Nephron progenitor cell (in vitro differentiated cells): ENCODE results near the gene PAPOLA.

Experiments used
- DNase-seq: peaks from one replicate; pipeline ENCODE4 v3.0.0; 2021
- H3K27ac Mint-ChIP-seq: 2 replicates; pipeline ENCODE4 v1.8.0; 2021; ENCODE audit warnings: mild to moderate bottlenecking, moderate library complexity, mixed read lengths
- H3K27me3 Mint-ChIP-seq: 2 replicates; pipeline ENCODE4 v1.8.0; 2021; ENCODE audit warnings: mild to moderate bottlenecking, low read depth, mixed read lengths; ENCODE audit not compliant: poor library complexity
- H3K36me3 Mint-ChIP-seq: 2 replicates; pipeline ENCODE4 v1.8.0; 2021; ENCODE audit warnings: low read depth, mixed read lengths
- H3K4me1 Mint-ChIP-seq: 2 replicates; pipeline ENCODE4 v1.8.0; 2021; ENCODE audit warnings: mixed read lengths
- H3K4me3 Mint-ChIP-seq: 2 replicates; pipeline ENCODE4 v1.8.0; 2021; ENCODE audit warnings: mild to moderate bottlenecking, moderate library complexity, mixed read lengths
- H3K9me3 Mint-ChIP-seq: 2 replicates; pipeline ENCODE4 v1.8.0; 2021; ENCODE audit warnings: mild to moderate bottlenecking, moderate library complexity, mixed read lengths
- CTCF ChIP-seq: fragments of 200-600 bp; sonication (generic); IDR thresholded peaks from 2 replicates; pipeline ENCODE4 v1.5.0; 2021; ENCODE audit warnings: antibody characterized with exemption

PAPOLA gene

GRCh38 chr14:96590190-96590864 is 88.1 kb downstream of the PAPOLA start:
- Mint-ChIP-seq H3K27ac (no peak overlapping the region), H3K4me3 (no peak overlapping the region), H3K4me1 (peaks cover 58% of the 10 kb centered on the region), H3K36me3 (no peaks in the 10 kb centered on the region), H3K9me3 (no peaks in the 10 kb centered on the region), H3K27me3 (peaks cover 15% of the 10 kb centered on the region)
- TF ChIP-seq CTCF, result no peak
- DNase-seq, result no peak

- TF ChIP-seq CTCF, result no peak
- Mint-ChIP-seq H3K27ac (no peak overlapping the region), H3K4me3 (peak overlapping the region; percentile 73), H3K4me1 (peaks cover 40% of the 10 kb centered on the region), H3K9me3 (no peaks in the 10 kb centered on the region), H3K27me3 (peaks cover 13% of the 10 kb centered on the region), H3K36me3 (no peaks in the 10 kb centered on the region)
- peak; percentile 67 for DNase-seq
Measured at GRCh38 chr14:96592591-96593386, 90.6 kb downstream of the PAPOLA start.

GRCh38 chr14:96594961-96595360 is 92.8 kb downstream of the PAPOLA start:
- no peaks in the 10 kb centered on the region for H3K36me3 Mint-ChIP-seq
- H3K27ac Mint-ChIP-seq, result no peak overlapping the region
- no peaks in the 10 kb centered on the region for H3K9me3 Mint-ChIP-seq
- no peak for TF ChIP-seq CTCF
- H3K27me3 Mint-ChIP-seq, result peaks cover 8% of the 10 kb centered on the region
- no peak for DNase-seq
- no peak overlapping the region for H3K4me3 Mint-ChIP-seq
- H3K4me1 Mint-ChIP-seq, result peaks cover 18% of the 10 kb centered on the region

- H3K4me3 Mint-ChIP-seq, result no peak overlapping the region
- no peaks in the 10 kb centered on the region for H3K9me3 Mint-ChIP-seq
- TF ChIP-seq CTCF, result no peak
- H3K27me3 Mint-ChIP-seq, result peaks cover 8% of the 10 kb centered on the region
- no peak for DNase-seq
- H3K36me3 Mint-ChIP-seq, result no peaks in the 10 kb centered on the region
- H3K27ac Mint-ChIP-seq, result no peak overlapping the region
- peaks cover 9% of the 10 kb centered on the region for H3K4me1 Mint-ChIP-seq
Measured at GRCh38 chr14:96597680-96598079, 95.5 kb downstream of the PAPOLA start.

- DNase-seq, result no peak
- no peaks in the 10 kb centered on the region for H3K9me3 Mint-ChIP-seq
- peaks cover 5% of the 10 kb centered on the region for H3K4me1 Mint-ChIP-seq
- H3K36me3 Mint-ChIP-seq, result no peaks in the 10 kb centered on the region
- TF ChIP-seq CTCF, result no peak
- H3K4me3 Mint-ChIP-seq, result no peak overlapping the region
- H3K27ac Mint-ChIP-seq, result peak overlapping the region; percentile 42
- peaks cover 6% of the 10 kb centered on the region for H3K27me3 Mint-ChIP-seq
Measured at GRCh38 chr14:96598332-96598928, 96.2 kb downstream of the PAPOLA start.
